ENCODE measurements around the gene SYNDIG1.

- TF ChIP-seq CTCF (IDR thresholded peaks at IDR 0.05) (no peak), POLR2A (IDR thresholded peaks at IDR 0.05) (no peak)
These were observed 187.8 kb downstream of the SYNDIG1 start for GRCh38 chr20:24657196-24657595.

Measured in uterus (tissue), 2 donors.